PFSK-1 (cell line): ENCODE data around the gene ZNF101.

Experiments used
- FOXP2 ChIP-seq: optimal IDR thresholded peaks from 2 replicates; pipeline ENCODE3; 2011; ENCODE audit warnings: borderline replicate concordance, control low read depth, inconsistent platforms; ENCODE audit not compliant: insufficient read depth; ENCODE audit errors: extremely low read length, extremely low read depth
- POLR2AphosphoS5 ChIP-seq: IDR thresholded peaks from 2 replicates; pipeline ENCODE4 v1.6.1; 2012; ENCODE audit warnings: low read depth, mild to moderate bottlenecking, control low read depth, low read length, moderate library complexity
- TAF1 ChIP-seq: IDR thresholded peaks from 2 replicates; pipeline ENCODE4 v1.6.1; 2012; ENCODE audit warnings: low read length, control low read depth, borderline replicate concordance; ENCODE audit not compliant: insufficient read depth
- TF ChIP-seq, protein P1 (sequence below), 2 experiments: IDR thresholded peaks; 2 replicates each; pipeline versions ENCODE4 v1.6.1 to v1.8.0; 2011 to 2012; ENCODE audit warnings: low read depth in 2 of 2, low read length in 2 of 2, control low read depth in 1 of 2, inconsistent platforms in 1 of 2, mild to moderate bottlenecking in 1 of 2, moderate library complexity in 1 of 2; ENCODE audit not compliant: insufficient read depth in 1 of 2

DNA sequence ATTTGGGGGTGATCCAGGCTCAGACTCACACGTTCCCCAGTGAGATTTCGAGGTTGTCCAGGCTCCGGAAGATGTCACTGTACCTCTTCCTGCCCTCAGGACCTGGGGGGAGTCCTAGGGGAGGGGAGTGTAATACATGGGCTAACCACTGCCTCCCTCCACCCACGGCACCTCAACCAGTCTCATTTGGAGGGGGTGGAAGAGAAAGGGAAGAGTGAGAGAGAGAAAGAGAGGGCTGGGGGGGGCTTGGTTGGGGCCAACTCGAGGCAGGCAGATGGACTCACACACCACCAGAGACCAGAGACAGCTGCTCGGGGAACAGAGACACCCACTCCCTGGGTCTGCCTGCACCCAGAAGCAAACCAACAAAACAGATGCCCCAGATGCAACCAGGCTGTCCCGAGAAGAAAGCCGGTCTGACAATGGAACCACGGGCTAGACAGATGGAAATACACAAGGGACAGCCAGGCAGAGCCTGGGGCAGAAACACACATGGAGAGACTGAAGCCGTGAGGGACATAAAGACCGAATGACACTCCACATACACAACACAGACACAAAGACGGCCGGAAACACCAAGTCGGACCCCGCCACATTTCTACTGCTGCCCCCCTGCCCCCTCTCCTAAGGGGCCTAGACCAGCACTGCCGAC, 26.0 kb upstream of the ZNF101 start:
- TF ChIP-seq POLR2AphosphoS5 (no peak), FOXP2 (no peak), TAF1 (no peak)
- TF ChIP-seq, protein P1, sequence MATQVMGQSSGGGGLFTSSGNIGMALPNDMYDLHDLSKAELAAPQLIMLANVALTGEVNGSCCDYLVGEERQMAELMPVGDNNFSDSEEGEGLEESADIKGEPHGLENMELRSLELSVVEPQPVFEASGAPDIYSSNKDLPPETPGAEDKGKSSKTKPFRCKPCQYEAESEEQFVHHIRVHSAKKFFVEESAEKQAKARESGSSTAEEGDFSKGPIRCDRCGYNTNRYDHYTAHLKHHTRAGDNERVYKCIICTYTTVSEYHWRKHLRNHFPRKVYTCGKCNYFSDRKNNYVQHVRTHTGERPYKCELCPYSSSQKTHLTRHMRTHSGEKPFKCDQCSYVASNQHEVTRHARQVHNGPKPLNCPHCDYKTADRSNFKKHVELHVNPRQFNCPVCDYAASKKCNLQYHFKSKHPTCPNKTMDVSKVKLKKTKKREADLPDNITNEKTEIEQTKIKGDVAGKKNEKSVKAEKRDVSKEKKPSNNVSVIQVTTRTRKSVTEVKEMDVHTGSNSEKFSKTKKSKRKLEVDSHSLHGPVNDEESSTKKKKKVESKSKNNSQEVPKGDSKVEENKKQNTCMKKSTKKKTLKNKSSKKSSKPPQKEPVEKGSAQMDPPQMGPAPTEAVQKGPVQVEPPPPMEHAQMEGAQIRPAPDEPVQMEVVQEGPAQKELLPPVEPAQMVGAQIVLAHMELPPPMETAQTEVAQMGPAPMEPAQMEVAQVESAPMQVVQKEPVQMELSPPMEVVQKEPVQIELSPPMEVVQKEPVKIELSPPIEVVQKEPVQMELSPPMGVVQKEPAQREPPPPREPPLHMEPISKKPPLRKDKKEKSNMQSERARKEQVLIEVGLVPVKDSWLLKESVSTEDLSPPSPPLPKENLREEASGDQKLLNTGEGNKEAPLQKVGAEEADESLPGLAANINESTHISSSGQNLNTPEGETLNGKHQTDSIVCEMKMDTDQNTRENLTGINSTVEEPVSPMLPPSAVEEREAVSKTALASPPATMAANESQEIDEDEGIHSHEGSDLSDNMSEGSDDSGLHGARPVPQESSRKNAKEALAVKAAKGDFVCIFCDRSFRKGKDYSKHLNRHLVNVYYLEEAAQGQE (IDR thresholded peaks at IDR 0.05; ENCODE audit: insufficient read depth in 1 of 2, low read depth in 2 of 2, low read length in 2 of 2) = no peak
